ENCODE measurements around the gene IQCM. TPM values are rescaled to one million over a fixed set of nuclear protein-coding genes. Genes with fewer than 3 reads are reported as not detected.

Gene IQCM
- total RNA-seq, 6 experiments from 2014 or later: not detected

DNA sequence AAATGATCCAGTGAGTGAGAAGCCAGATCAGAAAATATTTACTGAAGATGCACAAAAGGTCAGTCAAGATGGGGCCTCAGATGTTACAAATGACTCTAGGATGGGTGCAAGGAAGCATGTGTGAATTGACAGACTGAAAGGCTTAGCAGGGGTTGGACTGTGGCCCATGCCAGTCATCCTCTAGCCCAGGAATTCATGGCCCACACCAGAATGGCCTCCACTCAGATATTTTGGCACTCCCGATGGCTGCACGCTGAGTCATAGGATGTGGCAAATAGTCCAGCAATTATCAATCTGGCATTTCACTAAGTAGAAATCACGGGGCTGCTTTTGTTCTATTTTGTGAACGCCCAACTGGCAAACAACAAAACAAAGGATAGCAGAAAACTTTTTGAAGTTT lies 406.5 kb downstream of the IQCM start:
- H3K36me3 ChIP-seq: no peaks in the 10 kb centered on the region
- TF ChIP-seq POLR2A (IDR thresholded peaks at IDR 0.05): no peak
- TF ChIP-seq, protein P1, sequence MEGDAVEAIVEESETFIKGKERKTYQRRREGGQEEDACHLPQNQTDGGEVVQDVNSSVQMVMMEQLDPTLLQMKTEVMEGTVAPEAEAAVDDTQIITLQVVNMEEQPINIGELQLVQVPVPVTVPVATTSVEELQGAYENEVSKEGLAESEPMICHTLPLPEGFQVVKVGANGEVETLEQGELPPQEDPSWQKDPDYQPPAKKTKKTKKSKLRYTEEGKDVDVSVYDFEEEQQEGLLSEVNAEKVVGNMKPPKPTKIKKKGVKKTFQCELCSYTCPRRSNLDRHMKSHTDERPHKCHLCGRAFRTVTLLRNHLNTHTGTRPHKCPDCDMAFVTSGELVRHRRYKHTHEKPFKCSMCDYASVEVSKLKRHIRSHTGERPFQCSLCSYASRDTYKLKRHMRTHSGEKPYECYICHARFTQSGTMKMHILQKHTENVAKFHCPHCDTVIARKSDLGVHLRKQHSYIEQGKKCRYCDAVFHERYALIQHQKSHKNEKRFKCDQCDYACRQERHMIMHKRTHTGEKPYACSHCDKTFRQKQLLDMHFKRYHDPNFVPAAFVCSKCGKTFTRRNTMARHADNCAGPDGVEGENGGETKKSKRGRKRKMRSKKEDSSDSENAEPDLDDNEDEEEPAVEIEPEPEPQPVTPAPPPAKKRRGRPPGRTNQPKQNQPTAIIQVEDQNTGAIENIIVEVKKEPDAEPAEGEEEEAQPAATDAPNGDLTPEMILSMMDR (IDR thresholded peaks at IDR 0.05): no peak
- no peaks in the 10 kb centered on the region for H3K9me3 ChIP-seq
- no peaks in the 10 kb centered on the region for H3K27me3 ChIP-seq
- no peak overlapping the region for H3K27ac ChIP-seq
- H3K4me1 ChIP-seq: peaks cover 0 to 10% (median 0%) of the 10 kb centered on the region in 4 donors
- peak; percentile 32 to 97 (median 71) for ATAC-seq
- 26% methylated on average over 4 of the region's 4 CpGs for WGBS (ENCODE audit: insufficient coverage, low coverage, low lambda C conversion rate, missing lambda C conversion rate)
- DNase-seq: peak in 1 of 3 donors; percentile 60
- no peak overlapping the region for H3K4me3 ChIP-seq
- intact Hi-C loops (cut with DNase I): no loop called here

DNA sequence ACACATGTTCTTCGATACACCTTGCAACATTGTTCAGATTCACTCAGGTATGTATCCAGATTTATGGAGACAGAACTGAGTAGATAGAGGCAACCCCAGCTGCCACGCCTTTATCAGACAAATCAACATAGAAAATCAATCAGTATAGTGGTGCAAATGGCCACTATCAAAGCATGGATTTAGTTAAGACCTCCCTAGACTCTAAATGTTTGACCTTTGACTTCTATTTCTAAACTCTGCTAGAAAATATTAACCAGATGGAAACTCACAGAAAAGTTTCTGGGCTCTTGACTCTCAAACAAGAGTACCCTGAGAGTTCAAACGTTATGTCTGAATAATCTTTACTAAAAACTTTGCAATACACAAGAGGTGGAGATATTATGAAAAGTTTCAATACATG lies 411.5 kb downstream of the IQCM start:
- Histone ChIP-seq H3K36me3 (no peaks in the 10 kb centered on the region), H3K4me1 (peaks cover 0 to 11% (median 0%) of the 10 kb centered on the region in 4 donors), H3K9me3 (no peaks in the 10 kb centered on the region), H3K27ac (peak overlapping the region in 2 of 3 donors; percentile 66 to 69), H3K27me3 (no peaks in the 10 kb centered on the region), H3K4me3 (no peak overlapping the region)
- intact Hi-C loops (cut with DNase I): no loop called here
- TF ChIP-seq POLR2A (IDR thresholded peaks at IDR 0.05): no peak
- TF ChIP-seq, protein P1 (IDR thresholded peaks at IDR 0.05): no peak
- 12% methylated on average over 3 of the region's 3 CpGs for WGBS (ENCODE audit: insufficient coverage, low coverage, low lambda C conversion rate, missing lambda C conversion rate)
- ATAC-seq: peak; percentile 92 to 97 (median 94)
- DNase-seq: no peak

DNA sequence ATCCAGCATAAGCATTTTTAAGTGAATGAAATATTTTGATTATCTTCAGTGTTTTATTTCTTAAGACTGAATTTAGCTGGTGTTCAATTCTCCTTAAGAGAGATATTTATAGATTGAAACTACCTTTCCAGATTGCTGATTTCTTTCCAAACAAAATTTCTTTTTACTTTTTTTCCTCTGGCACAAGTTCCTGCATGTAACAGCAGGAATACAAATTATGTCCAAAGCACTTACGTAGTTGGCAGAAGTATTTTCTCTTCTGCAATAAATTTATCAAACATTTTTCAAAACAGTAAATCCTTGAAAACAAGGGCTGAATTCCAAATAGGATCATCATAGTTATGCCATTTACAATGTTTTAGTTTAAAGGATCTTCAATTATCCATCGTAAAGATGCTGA lies 412.6 kb downstream of the IQCM start:
- Histone ChIP-seq H3K9me3 (no peaks in the 10 kb centered on the region), H3K4me1 (peaks cover 0 to 6% (median 0%) of the 10 kb centered on the region in 4 donors), H3K27me3 (no peaks in the 10 kb centered on the region), H3K36me3 (no peaks in the 10 kb centered on the region), H3K27ac (no peak overlapping the region), H3K4me3 (no peak overlapping the region)
- ATAC-seq (no peak), DNase-seq (no peak)
- intact Hi-C loops (cut with DNase I): no loop called here
- WGBS (ENCODE audit: insufficient coverage, low coverage, low lambda C conversion rate, missing lambda C conversion rate): 60% methylated on average over 2 of the region's 2 CpGs
- TF ChIP-seq POLR2A (IDR thresholded peaks at IDR 0.05): no peak
- TF ChIP-seq, protein P1 (IDR thresholded peaks at IDR 0.05): no peak

DNA sequence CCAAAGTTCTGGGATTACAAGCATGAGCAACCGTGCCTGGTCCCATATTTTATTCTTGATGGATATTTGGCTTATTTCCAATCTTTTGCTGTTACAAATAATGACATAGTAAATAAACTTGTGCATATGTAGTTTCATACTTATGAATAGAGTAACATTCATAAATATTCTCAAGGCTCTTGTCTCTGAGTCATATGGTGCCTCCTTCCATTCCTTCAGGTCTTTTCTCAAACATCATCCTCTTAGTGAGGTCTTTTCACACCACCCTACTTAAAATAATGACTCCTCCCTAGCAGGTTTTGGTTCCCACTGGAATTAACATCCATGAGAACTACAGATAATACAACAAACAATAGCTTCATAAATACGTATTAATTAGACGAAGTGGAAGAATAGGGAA lies 416.6 kb downstream of the IQCM start:
- H3K27me3 ChIP-seq: no peaks in the 10 kb centered on the region
- no peaks in the 10 kb centered on the region for H3K9me3 ChIP-seq
- TF ChIP-seq, protein P1 (IDR thresholded peaks at IDR 0.05): no peak
- TF ChIP-seq POLR2A (IDR thresholded peaks at IDR 0.05): no peak
- ATAC-seq: no peak
- H3K36me3 ChIP-seq: no peaks in the 10 kb centered on the region
- DNase-seq: no peak
- WGBS (ENCODE audit: insufficient coverage, low coverage, low lambda C conversion rate, missing lambda C conversion rate): 44% methylated on average over 3 of the region's 3 CpGs
- intact Hi-C loops (cut with DNase I): no loop called here
- H3K27ac ChIP-seq: no peak overlapping the region
- peaks cover 0 to 6% (median 0%) of the 10 kb centered on the region in 4 donors for H3K4me1 ChIP-seq
- no peak overlapping the region for H3K4me3 ChIP-seq
